Lung (tissue), 12 donors: Measurements from ENCODE around the gene APLF. TPM values are rescaled to one million over a fixed set of nuclear protein-coding genes. Genes with fewer than 3 reads are reported as not detected.

Experiments
- ATAC-seq: fragments of 200-7000 bp; cut with Tn5 transposase; one replicate; pipeline ENCODE4 v1.9.1; 2020; ENCODE audit warnings: moderate number of reproducible peaks; ENCODE audit not compliant: insufficient read depth, low FRiP score
- DNase-seq, 3 donors: peaks; one replicate each; pipeline ENCODE4 v3.0.0-alpha.2; 2013 to 2017
- H3K27ac ChIP-seq, 2 donors: one replicate each; pipeline ENCODE4 v1.5.1; 2013; ENCODE audit warnings: mild to moderate bottlenecking in 2 of 2, moderate library complexity in 2 of 2, control low read depth in 1 of 2, inconsistent platforms in 1 of 2, low read depth in 1 of 2, low read length in 1 of 2
- H3K27me3 ChIP-seq, 3 donors: one replicate each; pipeline ENCODE4 v1.5.1; 2013; ENCODE audit warnings: low read length in 2 of 3; ENCODE audit not compliant: control insufficient read depth in 3 of 3, insufficient read depth in 3 of 3
- H3K36me3 ChIP-seq, 4 donors: one replicate each; pipeline ENCODE4 v1.5.1; 2013; ENCODE audit warnings: low read length in 4 of 4, mild to moderate bottlenecking in 1 of 4, moderate library complexity in 1 of 4; ENCODE audit not compliant: control insufficient read depth in 4 of 4, insufficient read depth in 4 of 4
- H3K4me1 ChIP-seq, 5 donors: one replicate each; pipeline ENCODE4 v1.5.1; 2013; ENCODE audit warnings: low read length in 5 of 5, mild to moderate bottlenecking in 2 of 5, moderate library complexity in 1 of 5; ENCODE audit not compliant: control insufficient read depth in 5 of 5, insufficient read depth in 5 of 5
- H3K4me3 ChIP-seq: one replicate; pipeline ENCODE4 v1.5.1; 2013; ENCODE audit warnings: mild to moderate bottlenecking, control low read depth, moderate library complexity
- H3K9ac ChIP-seq, 2 donors: one replicate each; pipeline ENCODE4 v1.5.1; 2013; ENCODE audit warnings: low read length in 2 of 2, control low read depth in 1 of 2; ENCODE audit not compliant: insufficient read depth in 1 of 2
- H3K9me3 ChIP-seq, 4 donors: one replicate each; pipeline ENCODE4 v1.5.1; 2013; ENCODE audit warnings: low read length in 3 of 4, mild to moderate bottlenecking in 1 of 4, moderate library complexity in 1 of 4; ENCODE audit not compliant: control insufficient read depth in 4 of 4, insufficient read depth in 3 of 4
- CTCF ChIP-seq: IDR thresholded peaks from 2 replicates; pipeline ENCODE4 v1.5.1; 2012; ENCODE audit warnings: mild to moderate bottlenecking; ENCODE audit errors: control extremely low read depth, extremely low read depth
- WGBS, 2 donors: extraction: QIAGEN DNeasy Blood & Tissue Kit; methylation state at CpG; one replicate each; pipeline ENCODE4 v1.1.7; 2013; 5-methylcytosine and 5-hydroxymethylcytosine counted together
- polyA plus RNA-seq, 2 donors: library from polyadenylated mRNA; stranded (reverse); fragments of 200-250 nt; gene quantifications; one replicate each; pipeline ENCODE4 v1.2.1, GENCODE V29; 2013
- total RNA-seq, 2 donors: library from RNA; depleted of rRNA in 1 of 2; stranded (reverse); fragments of >200 nt in 1 of 2; gene quantifications; one replicate each; pipeline ENCODE4 v1.2.1, GENCODE V29; 2014 to 2021
- donor health status: control.
- donor health status: control.
- donor health status: Bipolar disorder and iron deficiency.
- donor health status: healthy.
- donor health status: DM: yes; HTN: yes; CAD: no.

APLF gene
- total and polyA plus RNA-seq, 4 donors: 0.50 to 11.8 (median 2.3) TPM

GRCh38 chr2:68431316-68431972 is 35.9 kb upstream of the APLF start:
- Histone ChIP-seq H3K4me3 (no peak overlapping the region), H3K4me1 (peaks cover 0 to 19% (median 8%) of the 10 kb centered on the region in 5 donors), H3K9ac (no peak overlapping the region), H3K36me3 (no peaks in the 10 kb centered on the region), H3K9me3 (peaks cover 0 to 3% (median 0%) of the 10 kb centered on the region in 4 donors), H3K27me3 (no peaks in the 10 kb centered on the region), H3K27ac (no peak overlapping the region)
- ATAC-seq: no peak
- no peak for DNase-seq
- TF ChIP-seq CTCF: no peak
- 83 to 85% methylated on average over 8 of the region's 8 CpGs for WGBS, 2 donors

- Histone ChIP-seq H3K27ac (no peak overlapping the region), H3K9ac (no peak overlapping the region), H3K4me3 (no peak overlapping the region), H3K27me3 (no peaks in the 10 kb centered on the region), H3K4me1 (peaks cover 0 to 19% (median 9%) of the 10 kb centered on the region in 5 donors), H3K9me3 (peaks cover 0 to 3% (median 0%) of the 10 kb centered on the region in 4 donors), H3K36me3 (no peaks in the 10 kb centered on the region)
- ATAC-seq (no peak), DNase-seq (no peak)
- WGBS, 2 donors: 83 to 88% methylated on average over 14 of the region's 14 CpGs
- TF ChIP-seq CTCF: no peak
These were observed 34.4 kb upstream of the APLF start for GRCh38 chr2:68432696-68433658.

- peak overlapping the region in 1 of 2 donors; percentile 64 for H3K27ac ChIP-seq
- DNase-seq: no peak
- H3K9ac ChIP-seq: no peak overlapping the region
- no peaks in the 10 kb centered on the region for H3K36me3 ChIP-seq
- H3K9me3 ChIP-seq: peaks cover 0 to 3% (median 0%) of the 10 kb centered on the region in 4 donors
- no peak for ATAC-seq
- TF ChIP-seq CTCF: no peak
- H3K27me3 ChIP-seq: no peaks in the 10 kb centered on the region
- H3K4me1 ChIP-seq: peaks cover 0 to 12% (median 5%) of the 10 kb centered on the region in 5 donors
- no peak overlapping the region for H3K4me3 ChIP-seq
These were observed 32.4 kb upstream of the APLF start for GRCh38 chr2:68434981-68435380.
